Hepatocyte (in vitro differentiated cells): ENCODE data around the gene FRAS1. TPM values are rescaled to one million over a fixed set of nuclear protein-coding genes. Genes with fewer than 3 reads are reported as not detected.

Experiments used
- DNase-seq: peaks from one replicate; pipeline ENCODE4 v3.0.0-alpha.2; 2016; ENCODE audit warnings: low spot score
- H2AFZ ChIP-seq: fragments of 200-600 bp; sonication (generic); 2 replicates; pipeline ENCODE4 v1.6.0; 2016; ENCODE audit warnings: antibody characterized with exemption, mild to moderate bottlenecking
- H3K27ac ChIP-seq: fragments of 200-600 bp; sonication (generic); 2 replicates; pipeline ENCODE4 v1.5.1; 2016; ENCODE audit warnings: mild to moderate bottlenecking
- H3K27me3 ChIP-seq: fragments of 200-600 bp; sonication (generic); 2 replicates; pipeline ENCODE4 v1.6.1; 2016
- H3K36me3 ChIP-seq: fragments of 200-600 bp; sonication (generic); replicated peaks from 2 replicates; pipeline ENCODE4 v1.5.1; 2016; ENCODE audit warnings: low read depth; ENCODE audit not compliant: insufficient read depth
- H3K4me1 ChIP-seq: fragments of 200-600 bp; sonication (generic); 2 replicates; pipeline ENCODE4 v1.5.1; 2016; ENCODE audit warnings: mild to moderate bottlenecking, moderate library complexity; ENCODE audit not compliant: insufficient read depth
- H3K4me2 ChIP-seq: fragments of 200-600 bp; sonication (generic); 2 replicates; pipeline ENCODE4 v1.6.0; 2016
- H3K4me3 ChIP-seq: fragments of 200-600 bp; sonication (generic); 2 replicates; pipeline ENCODE4 v1.5.1; 2016; ENCODE audit warnings: mild to moderate bottlenecking
- H3K79me2 ChIP-seq: fragments of 200-600 bp; sonication (generic); 2 replicates; pipeline ENCODE4 v1.6.0; 2017; ENCODE audit warnings: mild to moderate bottlenecking
- H3K9me2 ChIP-seq: fragments of 200-600 bp; sonication (generic); replicated peaks from 2 replicates; pipeline ENCODE4 v1.6.0; 2017; ENCODE audit warnings: mild to moderate bottlenecking; ENCODE audit not compliant: insufficient read depth
- H3K9me3 ChIP-seq: fragments of 200-600 bp; sonication (generic); 2 replicates; pipeline ENCODE4 v1.5.1; 2016; ENCODE audit warnings: low read depth, mild to moderate bottlenecking
- H4K20me1 ChIP-seq: fragments of 200-600 bp; sonication (generic); 2 replicates; pipeline ENCODE4 v1.6.0; 2016; ENCODE audit warnings: mild to moderate bottlenecking; ENCODE audit not compliant: insufficient read depth, poor library complexity, severe bottlenecking
- EZH2 ChIP-seq: fragments of 200-600 bp; sonication (generic); IDR thresholded peaks from 2 replicates; pipeline ENCODE4 v1.6.1; 2016; ENCODE audit warnings: antibody characterized with exemption, mild to moderate bottlenecking, borderline replicate concordance
- EZH2phosphoT487 ChIP-seq: fragments of 200-600 bp; sonication (generic); IDR thresholded peaks from one replicate; pipeline ENCODE4 v1.6.1; 2018; ENCODE audit warnings: antibody characterized with exemption, mild to moderate bottlenecking, low read depth, moderate library complexity; ENCODE audit not compliant: unreplicated experiment, severe bottlenecking
- WGBS: methylation state at CpG from one replicate; pipeline ENCODE4 v1.1.6; 2016; ENCODE audit warnings: low lambda C conversion rate; ENCODE audit errors: missing lambda C conversion rate; 5-methylcytosine and 5-hydroxymethylcytosine counted together
- polyA plus RNA-seq: library from polyadenylated mRNA; unstranded; fragments of >200 nt; fragmentation: Nextera tagmentation; extraction: Ambion mirVana; gene quantifications from 2 replicates; pipeline ENCODE4 v1.2.1, GENCODE V29; 2016
- total RNA-seq: library from RNA; depleted of rRNA; stranded (reverse); fragments of >200 nt; gene quantifications from 2 replicates; pipeline ENCODE4 v1.2.3, GENCODE V29; 2014
- TF ChIP-seq, protein P1 (sequence below): fragments of 200-600 bp; sonication (generic); IDR thresholded peaks from 2 replicates; pipeline ENCODE4 v1.5.1; 2016; ENCODE audit warnings: antibody characterized with exemption, mild to moderate bottlenecking; ENCODE audit not compliant: poor library complexity

Gene FRAS1
- total and polyA plus RNA-seq, 2 experiments from 2014 or later: 9.3 to 38.5 TPM

DNA sequence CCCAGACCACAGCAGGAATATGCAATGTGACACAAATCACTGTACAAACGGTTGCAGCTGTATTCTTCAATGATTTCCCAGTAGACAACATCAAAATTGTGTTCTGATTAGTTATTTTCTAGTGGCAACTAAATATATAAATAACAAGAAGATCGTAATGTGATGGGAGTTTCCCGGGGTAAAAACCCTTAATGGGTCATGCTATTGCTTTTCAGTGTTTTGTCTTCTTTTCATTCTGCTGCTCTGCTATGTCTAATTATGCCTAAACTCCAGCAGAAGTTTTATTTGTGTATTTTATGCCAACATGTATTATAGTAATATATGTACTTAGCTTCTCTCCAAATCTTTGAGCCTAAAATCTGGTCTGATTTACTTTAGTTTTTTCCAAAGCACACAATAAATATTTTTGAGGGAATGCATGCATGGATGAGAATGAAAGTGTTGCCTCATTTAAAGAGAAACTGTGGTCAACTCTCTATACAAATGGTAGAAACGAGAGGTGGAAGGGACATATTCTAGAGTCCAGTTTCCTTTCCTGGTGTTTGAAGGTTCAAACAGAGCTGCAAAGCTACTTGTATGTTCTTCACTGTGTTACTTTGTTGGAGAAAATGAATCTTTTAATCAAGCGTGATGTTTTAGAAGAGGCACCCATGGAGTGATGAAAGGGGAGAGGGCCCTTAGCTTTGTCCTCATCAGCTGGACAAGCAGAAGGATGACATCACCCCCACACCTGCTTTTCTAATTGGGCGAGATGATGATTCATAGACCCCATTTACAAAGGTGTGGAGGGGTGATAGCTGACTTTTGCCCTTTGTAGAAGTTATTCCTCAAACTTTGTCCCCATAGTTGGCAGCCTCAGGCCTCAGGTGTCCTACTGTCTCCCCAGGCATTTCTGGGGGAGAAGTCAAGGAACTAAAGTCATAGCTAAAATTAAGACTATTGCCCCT lies 129.7 kb downstream of the FRAS1 start:
- Histone ChIP-seq H3K79me2 (peaks cover 24% of the 10 kb centered on the region), H3K27me3 (no peaks in the 10 kb centered on the region), H2AFZ (no peak overlapping the region), H3K4me2 (no peak overlapping the region), H3K36me3 (no peaks in the 10 kb centered on the region), H3K9me3 (no peaks in the 10 kb centered on the region), H4K20me1 (no peaks in the 10 kb centered on the region), H3K9me2 (no peaks in the 10 kb centered on the region), H3K4me3 (peak overlapping the region; percentile 11), H3K27ac (peak overlapping the region; percentile 39), H3K4me1 (peaks cover 35% of the 10 kb centered on the region)
- DNase-seq: no peak
- TF ChIP-seq EZH2phosphoT487 (no peak), EZH2 (no peak)
- TF ChIP-seq, protein P1, sequence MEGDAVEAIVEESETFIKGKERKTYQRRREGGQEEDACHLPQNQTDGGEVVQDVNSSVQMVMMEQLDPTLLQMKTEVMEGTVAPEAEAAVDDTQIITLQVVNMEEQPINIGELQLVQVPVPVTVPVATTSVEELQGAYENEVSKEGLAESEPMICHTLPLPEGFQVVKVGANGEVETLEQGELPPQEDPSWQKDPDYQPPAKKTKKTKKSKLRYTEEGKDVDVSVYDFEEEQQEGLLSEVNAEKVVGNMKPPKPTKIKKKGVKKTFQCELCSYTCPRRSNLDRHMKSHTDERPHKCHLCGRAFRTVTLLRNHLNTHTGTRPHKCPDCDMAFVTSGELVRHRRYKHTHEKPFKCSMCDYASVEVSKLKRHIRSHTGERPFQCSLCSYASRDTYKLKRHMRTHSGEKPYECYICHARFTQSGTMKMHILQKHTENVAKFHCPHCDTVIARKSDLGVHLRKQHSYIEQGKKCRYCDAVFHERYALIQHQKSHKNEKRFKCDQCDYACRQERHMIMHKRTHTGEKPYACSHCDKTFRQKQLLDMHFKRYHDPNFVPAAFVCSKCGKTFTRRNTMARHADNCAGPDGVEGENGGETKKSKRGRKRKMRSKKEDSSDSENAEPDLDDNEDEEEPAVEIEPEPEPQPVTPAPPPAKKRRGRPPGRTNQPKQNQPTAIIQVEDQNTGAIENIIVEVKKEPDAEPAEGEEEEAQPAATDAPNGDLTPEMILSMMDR: no peak
- 67% methylated on average over 6 of the region's 6 CpGs for WGBS

DNA sequence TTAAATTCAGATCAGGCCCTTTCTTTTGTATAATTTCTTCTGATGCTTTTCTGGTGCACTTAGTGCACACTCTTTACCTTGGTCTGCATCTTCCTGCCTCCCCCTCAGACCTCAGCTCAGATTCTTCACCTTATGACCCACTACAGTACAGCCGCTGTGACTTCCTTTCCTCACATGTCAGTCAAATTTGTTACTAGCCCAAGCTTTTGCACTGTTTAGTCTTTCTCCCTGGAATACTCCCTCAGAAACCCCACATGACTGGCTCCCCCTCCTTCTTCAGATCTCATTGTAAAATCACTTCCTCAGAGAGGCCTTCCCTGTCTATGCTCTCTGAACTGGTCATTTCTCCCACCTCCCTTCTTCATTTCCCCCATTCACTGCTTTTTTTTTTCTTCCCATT lies 132.9 kb downstream of the FRAS1 start:
- Histone ChIP-seq H3K36me3 (no peaks in the 10 kb centered on the region), H2AFZ (no peak overlapping the region), H3K27me3 (no peaks in the 10 kb centered on the region), H3K9me3 (no peaks in the 10 kb centered on the region), H3K27ac (no peak overlapping the region), H3K79me2 (peaks cover 24% of the 10 kb centered on the region), H3K4me3 (no peak overlapping the region), H3K4me2 (no peak overlapping the region), H3K9me2 (no peaks in the 10 kb centered on the region), H4K20me1 (no peaks in the 10 kb centered on the region), H3K4me1 (peaks cover 23% of the 10 kb centered on the region)
- TF ChIP-seq EZH2: no peak
- no peak for TF ChIP-seq EZH2phosphoT487
- TF ChIP-seq, protein P1: no peak
- WGBS: 70% methylated on average over 1 of the region's 1 CpG
- no peak for DNase-seq

- no peaks in the 10 kb centered on the region for H4K20me1 ChIP-seq
- H3K4me1 ChIP-seq: peaks cover 21% of the 10 kb centered on the region
- no peak overlapping the region for H3K4me3 ChIP-seq
- TF ChIP-seq EZH2phosphoT487 (no peak), EZH2 (no peak)
- TF ChIP-seq, protein P1: no peak
- H3K9me3 ChIP-seq: no peaks in the 10 kb centered on the region
- no peak overlapping the region for H2AFZ ChIP-seq
- H3K79me2 ChIP-seq: peaks cover 24% of the 10 kb centered on the region
- H3K27me3 ChIP-seq: no peaks in the 10 kb centered on the region
- no peaks in the 10 kb centered on the region for H3K36me3 ChIP-seq
- no peaks in the 10 kb centered on the region for H3K9me2 ChIP-seq
- DNase-seq: no peak
- no peak overlapping the region for H3K27ac ChIP-seq
- no peak overlapping the region for H3K4me2 ChIP-seq
Observed at GRCh38 chr4:78190595-78190994, 133.5 kb downstream of the FRAS1 start.
